Adrenal gland (tissue), 12 donors: ENCODE results near the gene HEMK1. TPM values are rescaled to one million over a fixed set of nuclear protein-coding genes. Genes with fewer than 3 reads are reported as not detected.

ENCODE experiments used
- DNase-seq, 7 donors: peaks; one replicate each; pipeline ENCODE4 v3.0.0-alpha.2; 2019 to 2020
- H3K27ac ChIP-seq, 5 donors: fragments of 200-600 bp; sonication (generic) in 4 of 5; 1 replicate in 3 of 5; 2 replicates in 2 of 5; pipeline versions ENCODE4 v1.5.1 to v1.8.0; 2016 to 2020; ENCODE audit warnings: mild to moderate bottlenecking in 1 of 5
- H3K27me3 ChIP-seq: fragments of 200-600 bp; 2 replicates; pipeline ENCODE4 v1.8.0; 2021
- H3K36me3 ChIP-seq, 2 donors: fragments of 200-600 bp; replicated peaks in 1 of 2; 1 replicate in 1 of 2; 2 replicates in 1 of 2; pipeline versions ENCODE4 v1.5.1 to v1.8.0; 2018 to 2022
- H3K4me1 ChIP-seq, 2 donors: fragments of 200-600 bp; replicated peaks in 1 of 2; 1 replicate in 1 of 2; 2 replicates in 1 of 2; pipeline versions ENCODE4 v1.5.1 to v1.8.0; 2018 to 2021
- H3K4me3 ChIP-seq, 4 donors: fragments of 200-600 bp; sonication (generic) in 3 of 4; one replicate each; pipeline ENCODE4 v1.5.1; 2016 to 2018
- H3K9me3 ChIP-seq, 3 donors: fragments of 200-600 bp; sonication (generic) in 1 of 3; replicated peaks in 1 of 3; 1 replicate in 2 of 3; 2 replicates in 1 of 3; pipeline versions ENCODE4 v1.5.1 to v1.8.0; 2016 to 2021
- CTCF ChIP-seq, 6 experiments: fragments of 450-650 bp in 4 of 6; fragments of 200-600 bp in 2 of 6; sonication (generic) in 1 of 6; IDR thresholded peaks; 1 replicate in 5 of 6; 2 replicates in 1 of 6; pipeline versions ENCODE4 v1.5.1 to v1.8.0; 2016 to 2021; ENCODE audit warnings: antibody characterized with exemption in 6 of 6, mild to moderate bottlenecking in 2 of 6, moderate library complexity in 1 of 6
- POLR2A ChIP-seq, 2 donors: fragments of 450-650 bp; IDR thresholded peaks; one replicate each; pipeline ENCODE4 v1.6.1; 2017; ENCODE audit warnings: antibody characterized with exemption in 2 of 2, mild to moderate bottlenecking in 2 of 2, moderate library complexity in 1 of 2
- WGBS, 4 donors: extraction: QIAGEN DNeasy Blood & Tissue Kit in 2 of 4; methylation state at CpG; one replicate each; pipeline versions ENCODE4 v1.1.5 to v1.1.7; 2013 to 2017; 5-methylcytosine and 5-hydroxymethylcytosine counted together
- intact Hi-C, 2 donors: fragments of 100-400 bp; cut with DNase I; formaldehyde crosslinking; loops; one replicate each; pipeline versions ENCODE4 v1.14.1 to v1.15.0; 2022 to 2023
- polyA plus RNA-seq, 3 donors: library from polyadenylated mRNA; stranded (reverse); fragments of 200-250 nt in 2 of 3; fragments of 350-450 nt in 1 of 3; fragmentation: Illumina TruSeq in 1 of 3; extraction: RNeasy Lipid Tissue Mini Kit (QIAGEN cat#74804) in 1 of 3; gene quantifications; one replicate each; pipeline ENCODE4 v1.2.3, GENCODE V29; 2013 to 2014
- total RNA-seq, 9 donors: library from RNA; depleted of rRNA in 4 of 9; stranded (reverse); fragments of >200 nt in 4 of 9; fragments of 120-200 nt in 1 of 9; fragmentation: NEBNext Ultra II Directional in 1 of 9; extraction: Animal tissue kit (Norgen Biotek cat#: 25700) in 1 of 9; gene quantifications; one replicate each; pipeline versions ENCODE4 v1.1.0 to v1.2.4, GENCODE V29; 2013 to 2023
- donor health status: healthy with polysubstance abuse.
- donor health status: Bipolar disorder and iron deficiency.
- donor health status: DM: yes; HTN: yes; CAD: no.
- donor health status: DM: no; HTN: no; CAD: no.
- donor health status: DM: no; HTN: no; CAD: no.
- donor health status: DM: yes; HTN: yes; CAD: no.

HEMK1 gene
- total and polyA plus RNA-seq, 12 donors = 9.1 to 46.4 (median 19.0) TPM

GRCh38 chr3:50587373-50587772, 18.1 kb downstream of the HEMK1 start:
- TF ChIP-seq POLR2A (IDR thresholded peaks at IDR 0.05) = no peak
- TF ChIP-seq CTCF (IDR thresholded peaks at IDR 0.05) = no peak
- intact Hi-C loops = no loop called here
- H3K4me1 ChIP-seq = peaks cover 0 to 3% of the 10 kb centered on the region in 2 donors

GRCh38 chr3:50587806-50588758, 18.8 kb downstream of the HEMK1 start:
- no peak for DNase-seq
- 41 to 56% (median 49%) methylated on average over 12 to 17 of the region's 17 CpGs for WGBS, 4 donors
- no peaks in the 10 kb centered on the region for H3K36me3 ChIP-seq
- H3K27ac ChIP-seq = no peak overlapping the region
- no peaks in the 10 kb centered on the region for H3K9me3 ChIP-seq
- intact Hi-C loops = no loop called here
- H3K4me1 ChIP-seq = peaks cover 0 to 3% of the 10 kb centered on the region in 2 donors
- no peak overlapping the region for H3K4me3 ChIP-seq
- H3K27me3 ChIP-seq = no peaks in the 10 kb centered on the region
- no peak for TF ChIP-seq CTCF (IDR thresholded peaks at IDR 0.05)

More at GRCh38 chr3:50587373-50587772, 18.1 kb downstream of the HEMK1 start:
- 54 to 74% (median 68%) methylated on average over 5 to 6 of the region's 6 CpGs for WGBS, 4 donors
- H3K9me3 ChIP-seq = no peaks in the 10 kb centered on the region
- no peaks in the 10 kb centered on the region for H3K27me3 ChIP-seq
- no peak overlapping the region for H3K4me3 ChIP-seq
- no peaks in the 10 kb centered on the region for H3K36me3 ChIP-seq
- H3K27ac ChIP-seq = no peak overlapping the region
- peak in 1 of 7 donors; percentile 51 for DNase-seq

- Histone ChIP-seq H3K36me3 (no peaks in the 10 kb centered on the region), H3K27ac (no peak overlapping the region), H3K4me3 (no peak overlapping the region), H3K27me3 (no peaks in the 10 kb centered on the region), H3K4me1 (peaks cover 0 to 3% of the 10 kb centered on the region in 2 donors), H3K9me3 (no peaks in the 10 kb centered on the region)
- 76 to 92% (median 82%) methylated on average over 4 of the region's 4 CpGs for WGBS, 4 donors
- no peak for TF ChIP-seq POLR2A (IDR thresholded peaks at IDR 0.05)
- no peak for TF ChIP-seq CTCF (IDR thresholded peaks at IDR 0.05)
- no peak for DNase-seq
- intact Hi-C loops = no loop called here
Observed at GRCh38 chr3:50588759-50589433, 19.6 kb downstream of the HEMK1 start.

GRCh38 chr3:50591196-50591741, 21.9 kb downstream of the HEMK1 start:
- TF ChIP-seq POLR2A (IDR thresholded peaks at IDR 0.05) (no peak), CTCF (IDR thresholded peaks at IDR 0.05) (no peak)
- intact Hi-C loops = no loop called here
- no peak for DNase-seq
- no peaks in the 10 kb centered on the region for H3K36me3 ChIP-seq
- WGBS, 4 donors = 63 to 78% (median 74%) methylated on average over 8 to 9 of the region's 9 CpGs
- no peak overlapping the region for H3K4me3 ChIP-seq
- H3K9me3 ChIP-seq = no peaks in the 10 kb centered on the region
- no peaks in the 10 kb centered on the region for H3K27me3 ChIP-seq
- H3K4me1 ChIP-seq = peaks cover 0 to 3% of the 10 kb centered on the region in 2 donors
- H3K27ac ChIP-seq = peak overlapping the region in 1 of 5 donors; percentile 65
